HG02938 (cell line): ENCODE results near the gene WNT7B.
"Not testable (repeated sequence)": the region's sequence is repeated elsewhere in the genome, so short reads cannot be mapped to it uniquely, and the experiment has no call there.

ENCODE experiments used
- ATAC-seq: cut with Tn5 transposase; IDR thresholded peaks from one replicate; pipeline ENCODE4 v1.9.1; 2021; ENCODE audit warnings: mild to moderate bottlenecking, moderate library complexity; ENCODE audit not compliant: unreplicated experiment

WNT7B gene

DNA sequence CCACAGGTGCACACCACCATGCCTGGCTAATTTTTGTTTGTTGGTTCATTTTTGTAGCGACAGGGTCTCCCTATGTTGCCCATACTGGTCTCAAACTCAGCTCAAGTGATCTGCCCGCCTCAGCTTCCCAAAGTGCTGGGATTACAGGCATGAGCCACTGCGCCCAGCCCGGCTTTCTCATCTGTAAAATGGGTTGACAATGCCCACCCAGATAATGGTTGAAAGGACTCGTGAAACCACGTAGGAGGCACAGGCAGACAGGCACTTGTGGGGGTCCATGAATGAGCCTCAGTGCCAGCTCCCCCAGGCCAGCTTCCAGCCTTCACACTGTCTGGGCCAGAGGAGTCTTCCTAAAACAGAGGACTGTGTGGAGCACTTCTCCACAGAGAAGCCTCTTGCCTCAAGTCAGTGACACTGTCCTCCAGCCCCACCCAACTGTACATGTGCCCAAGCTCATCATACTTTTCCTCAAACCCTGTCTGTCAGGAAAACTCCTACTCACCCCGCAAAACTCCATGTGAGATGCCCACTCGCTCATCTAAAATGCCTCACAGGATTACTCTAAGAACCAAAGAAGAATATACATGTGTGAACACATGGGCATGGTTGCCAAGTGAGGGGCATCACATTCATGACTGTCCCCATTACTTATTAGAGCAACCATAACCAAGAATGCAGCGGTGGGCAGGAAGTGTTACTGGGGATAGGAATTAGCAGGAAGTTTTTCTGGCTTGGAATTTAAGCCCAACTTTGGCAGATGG, 32.1 kb upstream of the WNT7B start:
- no peak for ATAC-seq

DNA sequence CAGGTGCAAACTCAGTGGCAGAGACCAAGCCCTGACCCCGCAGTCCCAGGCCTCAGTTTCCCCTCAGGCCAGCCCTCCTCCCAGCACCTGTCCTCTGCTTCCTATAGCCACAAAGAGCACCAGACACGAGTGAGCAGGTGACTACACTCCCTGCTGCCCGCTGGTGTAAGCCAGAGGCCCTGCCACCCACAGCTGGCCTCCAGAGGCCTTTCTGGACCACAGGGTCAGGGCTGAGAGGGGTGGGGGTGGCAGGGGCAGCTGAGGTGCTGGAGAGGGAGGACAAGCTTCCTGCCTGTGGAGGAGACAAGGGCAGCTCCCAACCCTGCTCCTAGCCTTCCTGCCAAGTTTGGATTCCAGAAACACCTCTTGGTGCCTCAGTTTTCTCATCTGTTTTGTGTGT, 31.3 kb upstream of the WNT7B start:
- ATAC-seq: no peak

DNA sequence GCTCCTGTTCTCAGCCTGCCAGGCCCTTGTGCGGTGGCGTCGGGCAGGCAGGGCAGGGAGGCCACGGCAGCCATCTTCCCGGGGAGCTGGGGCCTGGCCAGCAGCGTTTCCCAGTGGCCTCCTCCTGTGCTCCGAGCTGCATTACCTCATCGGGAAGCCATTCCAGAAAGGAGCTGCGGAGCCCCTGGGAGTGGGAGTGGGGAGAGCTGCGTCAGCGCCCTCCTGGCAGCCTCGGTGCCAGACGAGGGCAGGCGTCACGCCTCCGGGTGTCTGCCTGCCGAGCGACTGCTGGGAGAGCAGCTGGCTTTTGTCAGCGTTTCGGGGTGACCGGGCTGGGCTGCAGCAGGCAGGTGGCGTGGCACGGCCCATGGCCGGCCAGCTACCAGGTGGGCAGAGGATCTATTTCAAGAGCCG, 30.9 kb upstream of the WNT7B start:
- no peak for ATAC-seq

DNA sequence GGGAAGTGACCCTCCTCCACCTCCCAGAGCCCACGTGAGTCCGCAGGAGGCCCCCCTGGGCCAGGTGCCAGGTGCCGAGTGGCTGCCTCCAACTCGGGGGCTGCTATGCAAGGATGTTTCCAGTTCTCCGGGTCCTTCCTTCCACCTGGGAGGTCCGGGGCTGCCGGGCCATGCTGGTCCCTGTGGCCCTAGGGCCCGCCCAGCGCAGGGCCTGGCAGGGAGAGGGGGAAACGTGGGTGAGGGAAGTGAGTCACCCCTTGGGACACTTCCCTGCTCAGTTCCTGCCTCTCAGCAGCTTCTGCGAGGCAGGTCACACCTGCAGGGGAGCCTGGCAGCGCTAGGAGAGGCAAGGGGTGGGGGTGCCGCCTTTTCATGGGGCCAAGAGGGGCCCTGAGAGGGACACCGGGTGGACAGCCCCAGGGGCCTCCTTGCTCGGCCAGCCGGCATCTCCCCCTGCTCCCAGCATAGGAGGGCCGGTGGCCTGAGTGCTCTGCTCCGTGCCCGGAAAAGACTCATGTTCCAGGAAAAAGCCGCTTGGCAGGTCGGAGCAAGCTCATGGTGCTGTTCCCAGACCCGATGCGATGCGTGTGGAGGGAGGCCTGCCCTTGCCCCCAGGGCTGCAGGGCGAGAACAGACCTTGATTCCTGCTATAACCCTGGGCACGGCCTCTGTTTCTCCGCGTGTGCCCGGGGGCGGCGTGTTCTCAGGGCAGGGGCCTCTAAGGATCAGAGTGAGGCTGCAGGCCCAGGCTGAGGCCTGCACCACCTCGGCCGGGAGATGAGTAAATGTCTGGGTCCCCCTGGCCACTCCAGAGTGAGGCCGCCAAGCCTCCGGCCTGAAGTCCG, 30.3 kb upstream of the WNT7B start:
- ATAC-seq: no peak

DNA sequence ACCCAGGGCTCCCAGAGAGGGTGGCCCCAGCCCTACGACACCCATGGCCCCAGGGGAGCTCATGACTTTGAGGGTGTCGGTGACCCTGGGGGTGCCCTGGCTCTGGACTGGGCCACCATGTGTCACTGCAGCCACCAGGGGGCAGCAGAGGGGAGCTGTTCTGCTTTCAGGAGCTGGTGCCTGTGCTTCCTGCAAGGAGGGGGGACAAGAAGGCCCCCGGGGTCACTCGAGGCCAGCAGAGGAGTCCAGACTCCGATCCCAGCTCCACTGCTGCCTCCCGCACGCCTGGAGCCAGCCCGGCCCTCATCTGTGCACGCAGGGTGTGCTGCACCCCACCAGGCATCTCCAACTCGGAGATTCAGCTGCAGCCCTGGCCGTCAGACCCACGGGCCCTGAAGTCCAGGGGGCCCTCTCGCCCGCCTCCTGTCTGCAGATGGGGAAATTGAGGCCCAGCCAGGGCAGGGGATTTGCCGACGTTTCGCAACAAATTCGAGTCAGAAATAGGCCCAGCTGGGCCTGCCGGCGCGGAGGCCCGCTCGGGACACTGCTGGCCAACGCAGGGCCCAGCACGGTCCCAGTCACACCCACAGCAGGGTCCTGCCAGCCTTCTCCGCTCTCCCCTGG, 29.5 kb upstream of the WNT7B start:
- no peak for ATAC-seq

DNA sequence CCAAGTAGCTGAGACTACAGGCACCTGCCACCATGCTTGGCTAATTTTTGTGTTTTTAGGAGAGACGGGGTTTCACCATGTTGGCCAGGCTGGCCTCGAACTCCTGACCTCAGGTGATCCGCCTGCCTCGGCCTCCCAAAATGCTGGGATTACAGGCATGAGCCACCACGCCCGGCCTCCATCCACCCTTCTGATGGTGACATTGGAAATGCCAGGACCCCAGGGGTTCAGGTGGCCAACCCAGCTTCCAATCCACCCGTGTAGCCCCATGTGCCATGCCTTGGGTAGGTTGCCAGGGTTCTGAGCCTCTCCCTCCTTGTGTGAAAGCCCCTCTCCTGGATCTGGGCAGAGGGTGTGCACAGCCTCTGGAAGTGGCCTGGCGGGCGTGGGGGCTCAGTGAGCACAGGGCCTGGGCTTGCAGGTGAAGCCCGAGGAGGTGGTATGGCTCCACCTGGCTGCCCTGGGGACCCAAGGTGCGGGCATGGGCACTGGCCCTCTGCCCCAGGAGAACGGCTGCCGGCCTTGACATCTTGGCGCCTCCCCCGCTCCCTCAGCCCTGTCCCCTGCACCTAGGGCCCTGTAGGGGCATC, 28.2 kb upstream of the WNT7B start:
- not testable (repeated sequence) for ATAC-seq

DNA sequence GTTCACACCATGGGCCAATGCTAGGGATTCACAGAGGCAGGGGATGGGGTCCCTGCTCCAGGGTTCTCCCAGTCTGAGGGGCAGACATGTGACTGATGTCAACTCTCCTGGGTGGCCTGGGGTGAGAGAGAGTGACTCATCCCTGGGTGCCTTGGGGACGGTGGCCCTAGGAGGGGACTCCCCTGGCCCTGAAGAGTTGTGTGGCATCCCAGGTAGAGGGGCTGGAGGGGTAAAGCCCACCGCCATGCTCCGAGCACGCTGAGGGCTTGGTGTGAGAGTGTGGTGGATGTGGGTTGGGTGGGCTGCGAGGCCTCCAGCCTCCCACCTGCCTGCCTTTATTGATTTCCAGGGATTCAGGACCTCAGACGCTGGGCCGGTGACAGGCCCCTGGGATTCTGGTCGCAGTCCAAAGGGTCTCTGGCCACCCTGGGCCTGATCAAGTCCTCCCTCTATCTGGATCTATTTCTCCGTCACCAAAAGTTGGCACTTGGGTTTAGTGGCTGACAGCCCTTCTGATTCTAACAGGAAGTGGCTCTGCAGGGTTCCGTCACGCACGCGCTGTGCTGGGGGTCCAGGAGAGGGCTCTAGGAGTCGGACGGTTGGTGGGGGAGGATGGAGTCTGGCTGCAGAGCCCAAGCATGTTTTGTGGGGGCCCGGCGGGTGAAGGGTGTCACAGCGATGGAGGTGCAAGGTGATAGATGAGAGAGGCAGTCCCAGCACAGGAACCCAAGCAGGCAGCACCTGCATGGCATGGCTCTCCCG, 27.3 kb upstream of the WNT7B start:
- ATAC-seq: no peak

DNA sequence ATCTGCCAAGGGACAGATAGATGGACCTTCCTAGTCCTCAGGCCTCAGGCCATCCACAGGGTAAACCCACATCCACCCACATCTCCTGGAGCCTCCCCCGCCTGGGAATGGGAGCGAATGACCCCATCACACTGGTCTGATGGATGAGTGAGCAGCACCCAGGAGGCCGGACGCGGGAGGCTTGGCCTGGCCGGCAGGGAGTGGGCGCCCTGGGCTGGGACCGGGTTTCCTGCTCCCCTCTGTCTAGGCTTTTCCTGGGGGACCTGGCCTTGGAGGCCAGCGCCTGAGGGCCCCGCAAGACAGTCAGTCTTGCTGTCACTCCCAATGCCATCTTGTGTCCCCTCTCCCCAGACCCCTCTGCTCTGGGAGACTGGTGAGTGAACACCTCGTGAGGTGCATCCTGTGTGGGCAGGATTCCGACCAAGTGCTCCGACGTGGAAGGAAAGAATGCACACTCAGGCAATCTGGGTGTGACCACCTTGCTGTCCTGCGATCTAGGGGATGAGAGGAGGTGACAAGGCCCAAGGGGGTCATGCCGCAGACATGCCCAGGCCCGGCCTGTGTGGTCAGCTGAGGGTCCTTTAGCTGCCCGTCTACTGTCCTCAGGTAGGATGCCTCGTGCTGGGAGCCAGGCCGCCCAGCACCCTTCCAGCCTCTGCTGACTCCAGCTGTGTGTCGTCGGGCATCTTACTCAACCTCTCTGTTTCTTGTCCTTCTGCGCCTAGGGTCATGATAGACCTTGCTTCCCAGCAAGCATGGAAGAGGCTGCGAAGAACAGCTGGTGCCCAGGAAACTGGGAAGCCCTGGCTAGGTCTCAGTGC, 26.5 kb upstream of the WNT7B start:
- ATAC-seq: no peak

DNA sequence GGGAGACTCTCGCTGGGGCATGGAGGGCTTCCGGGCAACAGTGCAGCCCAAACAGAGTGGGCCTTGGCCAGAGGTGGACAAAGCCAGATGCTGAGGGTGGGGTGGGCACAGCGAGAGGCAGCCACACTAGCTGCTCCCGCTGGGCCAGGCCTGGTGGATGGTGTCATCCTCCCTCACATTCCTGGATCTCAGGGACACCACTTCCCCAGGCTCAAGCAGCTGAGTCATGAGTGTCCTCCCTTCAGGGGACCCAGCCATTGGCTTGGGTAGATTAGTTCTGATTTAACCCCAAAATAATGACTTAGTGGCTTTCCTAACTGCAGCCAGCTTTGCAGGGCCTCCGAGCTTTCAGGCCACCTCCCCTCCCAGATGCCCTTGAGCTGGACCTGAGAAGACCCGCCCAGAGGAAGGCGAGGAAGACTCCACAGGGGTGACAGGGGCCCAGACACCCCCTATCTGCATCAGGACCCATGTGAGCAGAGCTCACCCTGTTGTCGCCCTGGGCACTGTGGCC, 25.9 kb upstream of the WNT7B start:
- no peak for ATAC-seq

DNA sequence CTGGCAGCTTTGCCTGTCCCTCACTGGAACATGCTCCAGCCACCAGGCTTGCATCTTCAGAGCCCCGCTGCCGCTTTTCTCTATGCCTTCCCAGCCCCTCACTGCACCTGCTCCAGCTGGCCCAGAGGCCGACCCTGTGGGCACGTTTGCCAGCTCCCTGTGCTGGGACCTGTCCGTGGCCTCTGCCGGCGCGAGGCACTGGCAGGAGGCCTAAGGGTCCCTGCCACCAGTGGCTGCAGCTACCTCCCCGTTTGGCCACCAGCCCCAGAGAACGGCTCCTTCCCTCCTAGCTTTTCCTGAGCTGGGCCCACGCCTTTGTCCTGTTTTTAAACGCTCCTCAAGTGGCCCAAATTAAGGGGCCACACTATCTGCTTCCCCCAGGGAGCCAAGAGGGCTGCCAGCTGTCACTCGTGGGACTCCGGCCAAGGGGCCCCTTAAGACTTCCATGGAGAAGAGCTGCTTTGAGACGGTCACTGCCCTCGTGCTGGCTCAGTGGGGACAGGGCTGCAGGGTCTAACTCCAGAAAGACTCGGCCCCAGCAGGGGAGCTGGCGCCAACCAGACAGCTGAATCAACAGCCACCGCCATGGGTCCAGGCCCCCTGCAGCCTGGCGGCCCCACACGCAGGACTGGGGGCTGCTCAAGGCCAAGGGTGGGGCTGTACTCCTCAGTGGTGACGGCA, 24.6 kb upstream of the WNT7B start:
- no peak for ATAC-seq

DNA sequence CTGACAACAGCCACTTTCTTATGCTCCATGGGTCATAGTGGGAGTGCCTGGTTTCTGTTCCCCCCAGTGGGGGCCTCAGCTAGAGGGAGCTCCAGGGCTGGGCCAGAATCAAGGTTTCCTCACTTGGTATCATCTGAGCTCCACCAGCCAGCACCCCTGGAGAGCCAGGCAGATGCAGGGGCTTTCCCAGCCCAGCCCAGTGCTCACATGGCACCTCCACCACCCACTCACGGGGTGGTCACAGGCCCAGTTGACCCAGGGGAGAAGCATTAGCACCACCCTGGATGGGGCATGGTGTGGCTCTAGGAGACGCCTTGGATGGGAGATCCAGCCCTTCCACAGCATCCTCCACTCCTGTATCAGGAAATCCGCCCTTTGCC, 24.1 kb upstream of the WNT7B start:
- no peak for ATAC-seq

DNA sequence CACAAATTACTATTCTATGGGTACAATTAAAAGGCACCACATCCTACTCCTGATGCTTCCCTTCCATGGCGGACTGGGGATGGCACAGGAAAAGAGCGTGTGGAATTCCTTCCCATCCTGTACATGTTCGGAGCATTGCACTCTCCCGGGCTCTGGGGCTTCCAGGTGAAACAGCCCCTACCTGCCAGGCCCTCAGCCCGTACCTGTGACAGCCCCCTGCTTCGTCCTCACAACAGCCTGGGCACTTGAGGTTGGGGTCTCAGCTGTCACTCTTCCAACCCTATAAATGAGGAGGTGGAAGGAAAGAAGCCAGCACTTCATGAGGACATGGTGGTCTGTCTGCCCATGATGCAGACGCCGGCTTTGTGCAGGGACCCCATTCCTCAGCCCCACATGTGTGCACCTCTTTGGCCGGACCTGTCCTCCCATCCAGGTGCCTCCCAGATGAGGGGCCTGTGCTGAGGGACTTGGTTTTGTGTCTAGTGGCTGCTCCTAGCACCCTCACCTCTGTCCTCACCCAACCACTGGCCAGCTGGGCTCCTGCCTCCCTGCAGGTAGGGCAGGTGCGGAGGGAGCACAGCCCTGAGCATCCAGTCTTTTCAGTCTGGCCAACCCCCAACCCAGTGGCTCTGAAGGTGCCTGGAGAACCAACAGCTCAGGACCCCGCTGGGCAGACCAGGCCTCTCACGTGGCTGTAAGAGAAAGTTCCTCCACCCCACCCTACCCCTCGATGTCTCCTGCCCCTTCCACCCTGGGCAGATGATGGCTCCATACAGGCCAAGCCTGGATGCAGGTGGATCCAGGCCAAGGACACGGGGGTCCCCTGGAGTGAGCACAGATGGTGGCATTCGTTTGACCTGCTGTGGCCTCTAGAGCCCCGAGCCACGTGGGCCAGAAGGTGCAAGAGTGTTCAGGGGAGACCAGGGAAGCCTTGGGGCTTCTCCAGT, 23.4 kb upstream of the WNT7B start:
- ATAC-seq: no peak

DNA sequence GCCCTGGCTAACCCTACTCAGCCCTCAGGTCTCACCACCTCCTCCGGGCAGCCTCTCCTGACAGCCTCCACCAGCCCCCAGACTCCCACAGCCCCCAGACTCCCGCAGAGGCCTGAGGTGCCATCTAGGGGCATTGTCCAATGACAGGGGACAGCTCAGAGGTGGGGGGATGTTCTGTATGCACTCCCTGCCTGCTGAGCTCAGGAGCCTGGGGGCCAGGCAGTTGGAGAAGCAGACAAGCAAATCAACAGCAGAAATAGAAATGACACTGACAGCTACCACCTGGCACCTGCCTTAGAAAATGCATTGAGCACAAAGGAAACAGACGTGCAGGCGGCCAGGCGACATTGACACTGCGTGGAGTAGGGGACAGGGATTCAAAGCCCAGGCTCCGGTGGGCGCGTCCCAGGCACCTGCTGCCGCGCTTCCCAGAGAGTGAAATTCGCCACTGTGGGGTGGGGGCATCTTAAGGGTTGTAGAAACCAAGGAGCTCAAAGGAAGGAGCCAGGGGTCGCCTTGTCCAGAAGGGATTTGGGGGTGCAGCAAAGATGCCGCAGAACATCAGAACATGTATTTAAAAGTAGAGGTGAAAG, 22.5 kb upstream of the WNT7B start:
- ATAC-seq: no peak

DNA sequence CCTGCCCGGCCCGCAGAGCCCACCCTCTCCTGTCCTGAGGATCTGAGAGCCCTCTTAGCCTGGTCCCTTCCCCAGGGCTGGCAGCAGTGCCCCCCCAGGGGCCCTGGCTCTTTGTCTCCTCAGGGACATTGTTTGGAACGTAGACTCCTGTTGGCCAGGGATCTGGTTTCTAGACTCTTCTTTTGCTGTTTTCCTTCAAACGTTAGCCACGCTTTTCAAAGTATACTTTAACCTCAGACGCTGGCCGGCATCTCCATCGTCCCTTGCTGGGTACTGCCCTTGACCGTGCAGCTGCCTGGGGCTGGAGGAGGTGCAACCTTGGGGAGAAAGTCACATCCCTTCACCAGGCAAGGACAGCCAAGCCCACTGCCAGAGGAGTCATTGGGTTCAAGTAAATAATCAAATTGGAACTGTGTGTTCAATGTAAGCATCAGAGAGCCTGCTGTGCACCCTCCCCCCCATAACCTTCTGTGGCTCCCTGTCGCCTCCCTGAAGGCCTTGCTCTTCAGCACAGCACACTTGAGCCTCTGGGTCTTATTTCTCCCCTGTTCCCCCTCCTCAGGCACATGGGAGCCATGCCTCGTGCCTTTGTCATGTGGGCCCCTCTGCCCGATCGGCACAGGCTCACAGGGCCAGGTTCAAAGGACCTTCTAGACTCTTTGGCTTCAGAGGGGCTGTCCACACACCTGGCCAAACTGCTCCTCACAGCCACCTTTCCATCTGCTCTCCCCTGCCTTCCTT, 21.8 kb upstream of the WNT7B start:
- no peak for ATAC-seq

DNA sequence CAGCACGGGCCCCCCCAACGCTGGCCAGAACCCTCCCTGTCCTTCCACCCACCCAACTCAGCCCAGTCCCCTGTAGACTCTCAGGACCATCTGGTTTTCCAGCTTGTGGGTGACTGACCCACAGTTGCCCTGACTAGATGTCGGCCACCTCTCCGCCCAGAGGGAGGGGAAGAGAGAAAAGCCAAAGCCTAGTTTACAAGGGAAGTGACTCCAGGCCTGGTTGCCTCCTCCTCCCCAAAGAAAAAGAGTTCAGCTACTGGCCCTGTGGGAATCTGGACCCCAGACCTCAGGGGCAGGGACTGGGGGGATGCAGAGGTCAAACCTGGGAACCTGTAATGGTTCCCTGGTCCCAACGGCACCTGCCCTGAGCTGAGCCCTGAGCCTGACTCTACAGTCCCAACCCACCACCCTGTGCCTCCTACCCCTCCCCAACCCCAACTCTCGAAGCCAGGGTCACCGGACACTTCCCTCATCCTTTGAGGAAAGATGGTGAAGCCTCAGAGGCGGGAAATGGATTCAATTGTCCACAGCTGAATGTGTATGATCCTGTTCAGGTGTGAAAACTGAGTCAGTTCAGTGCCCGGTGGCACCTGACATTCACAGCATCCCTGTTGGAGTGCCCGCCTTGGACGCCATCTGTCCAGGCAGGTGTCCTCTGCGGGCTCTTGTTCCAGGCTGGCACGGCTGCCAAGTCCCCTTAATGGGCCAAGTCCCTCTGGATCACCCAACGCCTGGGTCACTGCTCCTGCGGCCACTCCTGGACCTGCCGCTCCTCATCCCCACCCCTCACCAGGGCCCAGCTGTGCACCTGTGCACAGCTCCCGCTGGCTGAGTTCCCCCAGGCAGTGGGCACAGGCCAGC, 21.0 kb upstream of the WNT7B start:
- no peak for ATAC-seq
